ENCODE results near the gene CCDC40.
A peak's percentile ranks its signal among the peaks of the same experiment; 100 is the strongest.

CCDC40 gene, protein sequence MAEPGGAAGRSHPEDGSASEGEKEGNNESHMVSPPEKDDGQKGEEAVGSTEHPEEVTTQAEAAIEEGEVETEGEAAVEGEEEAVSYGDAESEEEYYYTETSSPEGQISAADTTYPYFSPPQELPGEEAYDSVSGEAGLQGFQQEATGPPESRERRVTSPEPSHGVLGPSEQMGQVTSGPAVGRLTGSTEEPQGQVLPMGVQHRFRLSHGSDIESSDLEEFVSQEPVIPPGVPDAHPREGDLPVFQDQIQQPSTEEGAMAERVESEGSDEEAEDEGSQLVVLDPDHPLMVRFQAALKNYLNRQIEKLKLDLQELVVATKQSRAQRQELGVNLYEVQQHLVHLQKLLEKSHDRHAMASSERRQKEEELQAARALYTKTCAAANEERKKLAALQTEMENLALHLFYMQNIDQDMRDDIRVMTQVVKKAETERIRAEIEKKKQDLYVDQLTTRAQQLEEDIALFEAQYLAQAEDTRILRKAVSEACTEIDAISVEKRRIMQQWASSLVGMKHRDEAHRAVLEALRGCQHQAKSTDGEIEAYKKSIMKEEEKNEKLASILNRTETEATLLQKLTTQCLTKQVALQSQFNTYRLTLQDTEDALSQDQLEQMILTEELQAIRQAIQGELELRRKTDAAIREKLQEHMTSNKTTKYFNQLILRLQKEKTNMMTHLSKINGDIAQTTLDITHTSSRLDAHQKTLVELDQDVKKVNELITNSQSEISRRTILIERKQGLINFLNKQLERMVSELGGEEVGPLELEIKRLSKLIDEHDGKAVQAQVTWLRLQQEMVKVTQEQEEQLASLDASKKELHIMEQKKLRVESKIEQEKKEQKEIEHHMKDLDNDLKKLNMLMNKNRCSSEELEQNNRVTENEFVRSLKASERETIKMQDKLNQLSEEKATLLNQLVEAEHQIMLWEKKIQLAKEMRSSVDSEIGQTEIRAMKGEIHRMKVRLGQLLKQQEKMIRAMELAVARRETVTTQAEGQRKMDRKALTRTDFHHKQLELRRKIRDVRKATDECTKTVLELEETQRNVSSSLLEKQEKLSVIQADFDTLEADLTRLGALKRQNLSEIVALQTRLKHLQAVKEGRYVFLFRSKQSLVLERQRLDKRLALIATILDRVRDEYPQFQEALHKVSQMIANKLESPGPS

DNA sequence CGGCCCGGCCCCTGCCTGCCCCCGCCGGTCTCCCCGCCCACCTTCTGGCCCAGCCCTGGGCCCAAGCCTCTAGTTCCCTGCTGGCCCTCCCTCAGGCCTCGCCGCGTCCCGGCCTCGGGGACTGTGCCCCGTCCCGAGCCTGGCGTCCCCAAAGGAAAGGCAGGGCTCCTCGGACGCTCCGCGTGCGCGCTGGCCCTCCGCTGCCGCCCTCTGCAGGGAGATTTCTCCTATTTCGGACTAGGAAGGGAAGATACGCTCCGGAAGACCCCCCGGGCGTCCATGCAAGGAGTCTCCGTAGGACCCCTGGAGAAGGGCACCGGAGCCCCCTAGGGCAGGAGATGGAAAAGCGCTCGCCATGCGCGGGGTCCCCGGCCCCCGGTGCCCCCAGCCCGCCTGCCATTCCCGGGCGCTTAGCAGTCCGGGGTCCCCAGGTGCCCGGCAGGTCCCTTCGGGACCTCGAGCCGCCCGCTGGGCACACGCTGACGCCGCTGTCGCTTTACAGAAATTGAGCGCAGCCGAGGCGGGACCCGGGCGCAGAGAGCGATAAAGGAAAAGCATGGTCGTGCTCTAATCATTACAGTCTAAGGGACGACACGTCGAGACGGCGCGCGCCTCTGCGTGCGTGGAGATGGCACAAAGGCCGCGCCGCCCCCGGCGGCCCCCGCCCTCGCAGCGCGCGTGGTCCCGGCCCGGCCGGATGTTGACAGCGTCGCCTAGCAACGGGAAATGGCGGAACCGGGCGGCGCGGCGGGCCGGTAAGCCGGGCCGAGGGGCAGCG, at the start of gene CCDC40:
CCDC40 (plus strand) TSS at position 706 of the 778 bp plus-strand sequence; CDS start at position 727, 21 bp downstream.
- Histone ChIP-seq H3K27me3 (ENCODE audit: low read depth, low read length) (no peaks in the 10 kb centered on the region), H3K9me3 (ENCODE audit: control insufficient read depth in 1 of 2, low read length in 2 of 2) (no peaks in the 10 kb centered on the region), H3K4me1 (ENCODE audit: control insufficient read depth in 1 of 2, insufficient read depth in 2 of 2, low read length in 2 of 2) (peaks cover 0 to 3% of the 10 kb centered on the region in 2 donors)

DNA sequence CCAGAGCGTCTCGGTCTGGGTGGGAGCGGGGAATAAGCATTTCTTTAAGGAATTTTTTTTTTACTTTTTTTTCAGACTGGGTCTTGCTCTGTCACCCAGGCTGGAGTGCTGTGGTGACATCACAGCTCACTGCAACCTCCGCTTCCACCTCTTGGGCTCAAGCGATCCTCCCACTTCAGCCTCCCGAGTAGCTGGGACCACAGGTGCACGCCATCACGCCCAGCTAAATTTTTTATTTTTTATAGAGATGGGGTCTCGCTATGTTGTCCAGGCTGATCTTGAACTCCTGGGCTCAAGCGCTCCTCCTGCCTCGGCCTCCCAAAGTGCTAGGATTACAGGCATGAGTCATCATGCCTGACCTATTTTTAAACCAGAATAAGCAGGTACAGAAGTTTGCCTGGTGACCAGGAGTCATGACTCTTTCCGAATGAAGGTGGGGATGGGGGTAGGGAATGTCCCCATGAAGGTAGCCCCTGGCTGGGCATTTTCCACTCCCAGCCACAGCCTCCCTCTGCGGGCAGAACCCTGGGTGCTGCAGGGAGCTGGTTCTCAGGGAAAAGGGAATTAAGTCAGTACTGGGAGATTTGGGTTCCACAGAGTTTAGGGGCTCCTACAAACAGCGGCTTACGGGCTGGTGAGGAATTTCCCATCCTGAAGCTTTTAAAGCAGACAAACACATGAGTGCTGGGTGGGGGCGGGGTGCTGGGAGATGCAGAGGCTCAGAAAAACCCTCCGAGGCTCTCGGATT, 49.1 kb upstream of the CCDC40 start:
- H3K4me1 ChIP-seq (ENCODE audit: control insufficient read depth in 1 of 2, insufficient read depth in 2 of 2, low read length in 2 of 2) = peaks cover 5 to 32% of the 10 kb centered on the region in 2 donors
- H3K27ac ChIP-seq (ENCODE audit: low read length) = peak overlapping the region; percentile 51
- no peaks in the 10 kb centered on the region for H3K36me3 ChIP-seq (ENCODE audit: control insufficient read depth in 1 of 2, insufficient read depth in 2 of 2, low read length in 2 of 2)
- H3K4me3 ChIP-seq (ENCODE audit: low read depth in 1 of 2, low read length in 2 of 2) = no peak overlapping the region
- no peaks in the 10 kb centered on the region for H3K27me3 ChIP-seq (ENCODE audit: low read depth, low read length)
- H3K9me3 ChIP-seq (ENCODE audit: control insufficient read depth in 1 of 2, low read length in 2 of 2) = no peaks in the 10 kb centered on the region

More for the DNA sequence above, at the start of gene CCDC40:
- H3K27ac ChIP-seq (ENCODE audit: low read length) = peak within 1 kb of the TSS; percentile 51
- peak within 1 kb of the TSS; percentile 69 to 91 for H3K4me3 ChIP-seq (ENCODE audit: low read depth in 1 of 2, low read length in 2 of 2)
- H3K36me3 ChIP-seq (ENCODE audit: control insufficient read depth in 1 of 2, insufficient read depth in 2 of 2, low read length in 2 of 2) = peaks cover 0 to 13% of the 10 kb centered on the region in 2 donors

DNA sequence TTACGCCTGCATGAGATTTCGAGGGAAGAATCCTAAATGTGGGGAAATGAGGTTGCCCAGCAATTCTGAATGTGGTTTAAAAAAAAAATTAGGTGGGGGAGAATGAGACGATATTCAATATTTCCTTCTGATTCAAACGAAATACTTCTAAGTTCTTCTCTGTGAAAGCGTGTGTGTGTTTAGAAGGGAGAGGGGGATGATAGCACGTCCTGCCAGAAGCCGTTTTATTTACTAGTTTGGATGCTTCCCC, 48.6 kb upstream of the CCDC40 start:
- H3K27ac ChIP-seq (ENCODE audit: low read length) = peak overlapping the region; percentile 51
- peaks cover 10 to 37% of the 10 kb centered on the region in 2 donors for H3K4me1 ChIP-seq (ENCODE audit: control insufficient read depth in 1 of 2, insufficient read depth in 2 of 2, low read length in 2 of 2)
- H3K36me3 ChIP-seq (ENCODE audit: control insufficient read depth in 1 of 2, insufficient read depth in 2 of 2, low read length in 2 of 2) = no peaks in the 10 kb centered on the region
- no peaks in the 10 kb centered on the region for H3K27me3 ChIP-seq (ENCODE audit: low read depth, low read length)
- no peak overlapping the region for H3K4me3 ChIP-seq (ENCODE audit: low read depth in 1 of 2, low read length in 2 of 2)
- no peaks in the 10 kb centered on the region for H3K9me3 ChIP-seq (ENCODE audit: control insufficient read depth in 1 of 2, low read length in 2 of 2)

DNA sequence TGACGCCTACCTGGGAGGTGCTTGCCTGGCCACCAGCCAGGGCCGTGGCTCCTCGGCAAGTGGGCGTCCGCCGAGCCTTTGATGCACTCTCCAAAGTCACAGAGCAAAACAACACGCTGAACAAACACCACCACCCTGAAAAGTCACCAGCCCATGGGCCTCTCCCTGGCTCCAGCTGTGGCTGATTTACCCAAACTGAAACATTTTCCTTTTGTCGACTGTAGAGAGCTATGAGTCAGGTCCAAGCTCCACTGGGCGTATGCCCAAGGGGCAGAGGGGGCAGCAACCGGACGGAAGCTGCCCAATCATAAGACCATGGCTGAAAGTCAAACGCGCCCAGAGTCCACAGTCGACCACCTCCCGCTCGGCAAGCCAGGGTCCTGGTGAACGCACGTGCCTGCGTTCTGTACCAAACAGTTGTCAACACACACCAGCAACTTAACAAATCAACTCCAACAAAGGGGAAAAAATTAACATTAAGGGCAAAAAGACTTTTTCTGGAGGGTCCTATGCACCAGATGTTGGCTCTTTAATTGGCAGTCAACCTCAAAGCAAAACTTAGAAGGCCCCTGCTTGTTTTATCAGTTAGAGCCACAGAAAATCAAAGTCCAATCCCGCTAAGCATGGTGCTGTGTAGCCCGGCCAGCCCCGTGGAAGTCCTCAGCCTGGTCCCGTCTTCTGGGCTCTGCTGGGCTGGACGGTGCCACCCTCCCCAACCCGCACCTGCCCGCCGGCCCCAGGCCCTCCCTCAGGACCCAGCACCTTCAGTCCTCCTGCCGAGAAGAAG, 48.1 kb upstream of the CCDC40 start:
- H3K9me3 ChIP-seq (ENCODE audit: control insufficient read depth in 1 of 2, low read length in 2 of 2) = no peaks in the 10 kb centered on the region
- H3K27me3 ChIP-seq (ENCODE audit: low read depth, low read length) = no peaks in the 10 kb centered on the region
- H3K4me1 ChIP-seq (ENCODE audit: control insufficient read depth in 1 of 2, insufficient read depth in 2 of 2, low read length in 2 of 2) = peaks cover 15 to 42% of the 10 kb centered on the region in 2 donors
- no peak overlapping the region for H3K4me3 ChIP-seq (ENCODE audit: low read depth in 1 of 2, low read length in 2 of 2)
- no peaks in the 10 kb centered on the region for H3K36me3 ChIP-seq (ENCODE audit: control insufficient read depth in 1 of 2, insufficient read depth in 2 of 2, low read length in 2 of 2)
- H3K27ac ChIP-seq (ENCODE audit: low read length) = peak overlapping the region; percentile 74

DNA sequence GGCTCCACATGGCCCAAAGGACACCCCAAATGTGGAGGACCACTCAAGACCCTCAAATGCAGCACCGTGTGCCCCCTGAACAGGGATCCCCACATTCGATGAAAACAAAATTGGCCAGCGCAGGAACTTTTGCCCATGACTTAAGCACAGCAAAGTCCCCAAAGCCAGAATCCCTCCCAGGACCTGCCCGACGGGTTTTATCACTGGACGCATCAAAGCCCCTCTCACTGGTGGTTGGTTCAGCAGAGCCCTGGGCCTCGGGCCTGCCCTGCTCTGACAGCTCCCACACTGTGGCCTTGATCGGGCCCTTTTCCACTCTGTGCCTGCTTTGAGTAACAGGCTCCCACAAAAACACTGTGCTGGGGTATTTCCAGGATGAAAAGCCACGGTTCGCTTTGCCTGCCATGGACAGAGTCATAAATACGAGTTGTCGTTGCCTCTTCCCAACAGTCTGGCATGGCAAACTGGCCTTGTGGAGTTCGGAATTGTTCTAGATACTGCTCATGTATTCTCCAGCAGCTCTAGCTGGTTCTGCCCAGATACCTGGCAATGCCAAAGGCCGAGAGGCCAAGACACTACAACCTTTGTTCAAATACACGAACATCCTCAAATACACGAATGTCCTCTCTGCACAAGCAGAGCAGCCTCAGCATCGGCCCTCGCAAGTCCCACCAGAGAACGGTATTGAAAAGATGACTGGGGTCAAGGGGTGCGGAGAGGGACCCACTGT, 47.2 kb upstream of the CCDC40 start:
- Histone ChIP-seq H3K9me3 (ENCODE audit: control insufficient read depth in 1 of 2, low read length in 2 of 2) (no peaks in the 10 kb centered on the region), H3K4me3 (ENCODE audit: low read depth in 1 of 2, low read length in 2 of 2) (no peak overlapping the region), H3K4me1 (ENCODE audit: control insufficient read depth in 1 of 2, insufficient read depth in 2 of 2, low read length in 2 of 2) (peaks cover 22 to 50% of the 10 kb centered on the region in 2 donors), H3K27ac (ENCODE audit: low read length) (no peak overlapping the region), H3K36me3 (ENCODE audit: control insufficient read depth in 1 of 2, insufficient read depth in 2 of 2, low read length in 2 of 2) (no peaks in the 10 kb centered on the region), H3K27me3 (ENCODE audit: low read depth, low read length) (no peaks in the 10 kb centered on the region)

DNA sequence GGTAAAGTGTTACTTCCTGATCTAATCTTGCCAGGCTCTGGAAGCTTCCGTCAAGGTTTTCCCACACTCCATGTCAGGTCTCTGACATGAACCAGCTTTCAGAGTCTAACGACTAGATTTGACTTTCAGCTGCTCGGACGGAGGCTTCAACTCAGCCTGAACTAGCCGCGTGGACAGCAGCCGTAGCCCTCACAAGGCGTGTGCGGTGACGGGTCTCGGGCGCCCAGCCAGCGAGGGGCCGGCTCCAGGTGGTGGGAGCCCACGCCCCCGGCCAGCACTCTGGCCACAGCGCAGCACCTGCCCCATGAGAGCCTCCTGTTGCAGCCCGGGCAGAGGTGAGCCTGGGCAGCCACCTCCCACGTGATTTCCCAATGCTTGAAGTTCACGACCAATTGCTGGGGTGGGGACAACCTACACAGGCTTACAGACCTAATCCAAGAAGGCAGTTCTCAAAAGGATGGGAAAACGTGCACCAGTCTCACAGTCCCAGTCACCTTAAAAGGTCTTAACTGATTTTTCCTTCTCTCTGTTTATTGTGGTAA, 46.3 kb upstream of the CCDC40 start:
- no peaks in the 10 kb centered on the region for H3K27me3 ChIP-seq (ENCODE audit: low read depth, low read length)
- no peak overlapping the region for H3K27ac ChIP-seq (ENCODE audit: low read length)
- no peak overlapping the region for H3K4me3 ChIP-seq (ENCODE audit: low read depth in 1 of 2, low read length in 2 of 2)
- H3K9me3 ChIP-seq (ENCODE audit: control insufficient read depth in 1 of 2, low read length in 2 of 2) = no peaks in the 10 kb centered on the region
- no peaks in the 10 kb centered on the region for H3K36me3 ChIP-seq (ENCODE audit: control insufficient read depth in 1 of 2, insufficient read depth in 2 of 2, low read length in 2 of 2)
- peaks cover 22 to 50% of the 10 kb centered on the region in 2 donors for H3K4me1 ChIP-seq (ENCODE audit: control insufficient read depth in 1 of 2, insufficient read depth in 2 of 2, low read length in 2 of 2)

DNA sequence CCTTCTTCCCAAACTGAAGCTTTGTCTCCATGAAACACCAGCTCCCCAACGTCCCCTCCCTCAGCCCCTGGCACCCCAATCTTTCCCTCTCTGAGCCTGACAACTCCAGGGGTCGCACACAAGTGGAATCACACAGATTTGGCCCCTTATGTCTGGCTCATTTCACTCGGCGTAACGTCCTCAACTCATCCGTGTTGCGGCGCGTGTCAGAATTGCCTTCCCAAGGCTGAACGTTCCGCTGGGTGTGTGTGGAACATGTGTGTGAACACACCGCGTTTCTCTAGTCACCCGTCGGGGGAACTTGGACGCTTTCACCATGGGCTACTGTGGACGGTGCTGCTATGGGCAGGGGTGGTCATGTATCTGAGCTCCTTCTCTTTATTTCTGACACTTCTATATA, 45.7 kb upstream of the CCDC40 start:
- H3K4me1 ChIP-seq (ENCODE audit: control insufficient read depth in 1 of 2, insufficient read depth in 2 of 2, low read length in 2 of 2) = peaks cover 22 to 50% of the 10 kb centered on the region in 2 donors
- H3K9me3 ChIP-seq (ENCODE audit: control insufficient read depth in 1 of 2, low read length in 2 of 2) = no peaks in the 10 kb centered on the region
- no peaks in the 10 kb centered on the region for H3K27me3 ChIP-seq (ENCODE audit: low read depth, low read length)
- no peak overlapping the region for H3K4me3 ChIP-seq (ENCODE audit: low read depth in 1 of 2, low read length in 2 of 2)
- no peak overlapping the region for H3K27ac ChIP-seq (ENCODE audit: low read length)
- no peaks in the 10 kb centered on the region for H3K36me3 ChIP-seq (ENCODE audit: control insufficient read depth in 1 of 2, insufficient read depth in 2 of 2, low read length in 2 of 2)

DNA sequence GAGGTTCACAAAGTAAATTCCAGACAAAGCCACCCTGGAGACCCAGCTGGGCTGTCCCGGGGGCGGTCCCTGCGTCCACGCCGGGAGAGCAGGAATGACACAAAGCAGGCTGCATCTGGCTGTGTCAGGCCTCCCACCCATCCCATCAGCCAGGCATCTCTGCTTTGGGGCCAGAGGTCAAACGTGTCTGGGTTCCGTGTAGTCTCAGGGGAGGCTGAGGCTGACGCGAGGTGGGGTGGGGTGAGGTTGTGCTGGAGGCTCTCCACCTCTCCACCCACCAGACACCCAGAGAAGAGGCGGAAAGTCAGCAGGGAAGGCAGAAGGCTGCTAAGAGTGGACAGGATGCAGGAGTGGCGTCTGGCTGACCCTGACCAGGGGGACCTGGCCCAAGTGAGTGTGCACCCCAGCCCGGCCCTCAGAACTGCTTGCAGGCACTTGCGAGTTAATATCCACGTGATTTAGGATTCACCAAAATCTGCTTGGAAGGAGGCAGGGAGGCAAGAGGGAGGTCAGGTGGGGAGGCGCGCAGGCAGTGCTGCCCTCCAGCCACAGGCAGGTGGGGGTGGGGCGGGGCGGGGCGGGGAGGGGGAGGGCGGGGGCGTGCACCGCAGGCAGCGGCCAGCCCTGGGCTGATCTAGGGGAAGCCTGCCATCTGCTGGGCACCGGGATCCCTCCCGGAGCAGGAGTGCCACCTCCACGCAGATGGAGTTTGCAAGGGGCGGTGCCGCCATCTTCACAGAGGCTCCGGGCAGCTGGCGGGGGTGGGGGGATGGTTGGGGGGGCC, 45.1 kb upstream of the CCDC40 start:
- H3K9me3 ChIP-seq (ENCODE audit: control insufficient read depth in 1 of 2, low read length in 2 of 2) = no peaks in the 10 kb centered on the region
- H3K4me1 ChIP-seq (ENCODE audit: control insufficient read depth in 1 of 2, insufficient read depth in 2 of 2, low read length in 2 of 2) = peaks cover 22 to 50% of the 10 kb centered on the region in 2 donors
- H3K27me3 ChIP-seq (ENCODE audit: low read depth, low read length) = no peaks in the 10 kb centered on the region
- no peak overlapping the region for H3K27ac ChIP-seq (ENCODE audit: low read length)
- H3K4me3 ChIP-seq (ENCODE audit: low read depth in 1 of 2, low read length in 2 of 2) = peak overlapping the region; percentile 44 to 59
- H3K36me3 ChIP-seq (ENCODE audit: control insufficient read depth in 1 of 2, insufficient read depth in 2 of 2, low read length in 2 of 2) = no peaks in the 10 kb centered on the region
